Loucy (cell line): ENCODE results near the gene PARVB.

Experiments
- CTCF ChIP-seq: fragments of 200-600 bp; sonication (generic); conservative IDR thresholded peaks from 2 replicates; pipeline ENCODE4 v1.5.1; 2014; ENCODE audit warnings: mild to moderate bottlenecking, antibody characterized with exemption, low read length
- EZH2phosphoT487 ChIP-seq: fragments of 200-600 bp; IDR thresholded peaks from 2 replicates; pipeline ENCODE4 v1.6.1; 2018; ENCODE audit warnings: antibody characterized with exemption, mild to moderate bottlenecking, moderate library complexity, borderline replicate concordance

- TF ChIP-seq CTCF (no peak), EZH2phosphoT487 (no peak)
Observed at GRCh38 chr22:44003405-44004103, 20.5 kb upstream of the PARVB start.
